GM18951 (cell line): ENCODE results near the gene TMX4.

Source experiments
- POLR2A ChIP-seq: IDR thresholded peaks from 4 replicates; pipeline ENCODE4 v1.6.1; 2011; ENCODE audit warnings: mild to moderate bottlenecking; ENCODE audit not compliant: insufficient read length, insufficient read depth; ENCODE audit errors: extremely low read depth
- in situ Hi-C: fragments of 300-500 bp; cut with MboI; formaldehyde crosslinking; loops from one replicate; pipeline ENCODE4 v1.12.0; 2022; ENCODE audit warnings: low sequenced_read_pairs, mixed read lengths, inconsistent platforms; ENCODE audit not compliant: unreplicated experiment

TMX4 gene

GRCh38 chr20:7935027-7935551 lies 84.5 kb downstream of the TMX4 start:
- in situ Hi-C loops: loop anchor here (25.0 kb wide), 1 partner anchor 777 kb away; no protein-coding TSS in a partner anchor
- TF ChIP-seq POLR2A: no peak

GRCh38 chr20:7933346-7933745 lies 86.2 kb downstream of the TMX4 start:
- no peak for TF ChIP-seq POLR2A
- in situ Hi-C loops: loop anchor here (25.0 kb wide), 1 partner anchor 779 kb away; no protein-coding TSS in a partner anchor

- no peak for TF ChIP-seq POLR2A
- in situ Hi-C loops: loop anchor here (25.0 kb wide), 1 partner anchor 782 kb away; no protein-coding TSS in a partner anchor
Measured at GRCh38 chr20:7930343-7930742, 89.2 kb downstream of the TMX4 start.
